Adrenal gland (tissue), 5 donors: ENCODE results near the gene HNRNPA1L2.

Experiments
- CTCF ChIP-seq, 6 experiments: fragments of 450-650 bp in 4 of 6; fragments of 200-600 bp in 2 of 6; sonication (generic) in 1 of 6; IDR thresholded peaks; 1 replicate in 5 of 6; 2 replicates in 1 of 6; pipeline versions ENCODE4 v1.5.1 to v1.8.0; 2016 to 2021; ENCODE audit warnings: antibody characterized with exemption in 6 of 6, mild to moderate bottlenecking in 2 of 6, moderate library complexity in 1 of 6
- POLR2A ChIP-seq, 2 donors: fragments of 450-650 bp; IDR thresholded peaks; one replicate each; pipeline ENCODE4 v1.6.1; 2017; ENCODE audit warnings: antibody characterized with exemption in 2 of 2, mild to moderate bottlenecking in 2 of 2, moderate library complexity in 1 of 2
- donor health status: DM: no; HTN: no; CAD: no.

GRCh38 chr13:52600666-52601065 is 41.6 kb upstream of the HNRNPA1L2 start:
- TF ChIP-seq CTCF (IDR thresholded peaks at IDR 0.05) (no peak), POLR2A (IDR thresholded peaks at IDR 0.05) (no peak)
